ENCODE results near the gene PSG3.
"Not testable (repeated sequence)": the region's sequence is repeated elsewhere in the genome, so short reads cannot be mapped to it uniquely, and the experiment has no call there.

GRCh38 chr19:42787766-42788165 lies 47.5 kb upstream of the PSG3 start:
- TF ChIP-seq, protein P1, sequence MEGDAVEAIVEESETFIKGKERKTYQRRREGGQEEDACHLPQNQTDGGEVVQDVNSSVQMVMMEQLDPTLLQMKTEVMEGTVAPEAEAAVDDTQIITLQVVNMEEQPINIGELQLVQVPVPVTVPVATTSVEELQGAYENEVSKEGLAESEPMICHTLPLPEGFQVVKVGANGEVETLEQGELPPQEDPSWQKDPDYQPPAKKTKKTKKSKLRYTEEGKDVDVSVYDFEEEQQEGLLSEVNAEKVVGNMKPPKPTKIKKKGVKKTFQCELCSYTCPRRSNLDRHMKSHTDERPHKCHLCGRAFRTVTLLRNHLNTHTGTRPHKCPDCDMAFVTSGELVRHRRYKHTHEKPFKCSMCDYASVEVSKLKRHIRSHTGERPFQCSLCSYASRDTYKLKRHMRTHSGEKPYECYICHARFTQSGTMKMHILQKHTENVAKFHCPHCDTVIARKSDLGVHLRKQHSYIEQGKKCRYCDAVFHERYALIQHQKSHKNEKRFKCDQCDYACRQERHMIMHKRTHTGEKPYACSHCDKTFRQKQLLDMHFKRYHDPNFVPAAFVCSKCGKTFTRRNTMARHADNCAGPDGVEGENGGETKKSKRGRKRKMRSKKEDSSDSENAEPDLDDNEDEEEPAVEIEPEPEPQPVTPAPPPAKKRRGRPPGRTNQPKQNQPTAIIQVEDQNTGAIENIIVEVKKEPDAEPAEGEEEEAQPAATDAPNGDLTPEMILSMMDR (conservative IDR thresholded peaks at IDR 0.05; ENCODE audit: low read depth, low read length) = not testable (repeated sequence)
- TF ChIP-seq EZH2 (IDR thresholded peaks at IDR 0.05; ENCODE audit: borderline replicate concordance, low read depth, low read length, poor library complexity, severe bottlenecking) = not testable (repeated sequence)
